Peyer's patch (tissue), 4 donors: ENCODE data around the gene RDH5.

Source experiments
- CTCF ChIP-seq, 6 experiments: fragments of 450-650 bp in 4 of 6; fragments of 200-600 bp in 2 of 6; sonication (generic) in 1 of 6; IDR thresholded peaks; one replicate each; pipeline ENCODE4 v1.5.1; 2017 to 2019; ENCODE audit warnings: antibody characterized with exemption in 6 of 6, mild to moderate bottlenecking in 3 of 6, moderate library complexity in 1 of 6
- POLR2A ChIP-seq, 2 donors: fragments of 450-650 bp; IDR thresholded peaks; one replicate each; pipeline ENCODE4 v1.5.1; 2017; ENCODE audit warnings: antibody characterized with exemption in 2 of 2, mild to moderate bottlenecking in 2 of 2, moderate library complexity in 2 of 2

GRCh38 chr12:55724226-55724939 is 4.2 kb downstream of the RDH5 start:
- TF ChIP-seq CTCF (IDR thresholded peaks at IDR 0.05) (peak; percentile 37 to 81 (median 68)), POLR2A (IDR thresholded peaks at IDR 0.05) (no peak)
